ENCODE results near the gene SCD.

The SCD gene

GRCh38 chr10:100391163-100392002, 44.4 kb downstream of the SCD start:
- DNase-seq (ENCODE audit: low read depth in 2 of 3, low spot score in 2 of 3), result no peak

- no peak for DNase-seq (ENCODE audit: low read depth in 2 of 3, low spot score in 2 of 3)
These were observed 45.6 kb downstream of the SCD start for GRCh38 chr10:100392686-100393003.

- DNase-seq (ENCODE audit: low read depth in 2 of 3, low spot score in 2 of 3), result no peak
These were observed 48.6 kb downstream of the SCD start for GRCh38 chr10:100395626-100396025.

- no peak for DNase-seq (ENCODE audit: low read depth in 2 of 3, low spot score in 2 of 3)
These were observed 49.6 kb downstream of the SCD start for GRCh38 chr10:100396605-100397004.

- no peak for DNase-seq (ENCODE audit: low read depth in 2 of 3, low spot score in 2 of 3)
These were observed 54.7 kb downstream of the SCD start for GRCh38 chr10:100401631-100402328.

- DNase-seq (ENCODE audit: low read depth in 2 of 3, low spot score in 2 of 3), result no peak
These were observed 56.7 kb downstream of the SCD start for GRCh38 chr10:100403734-100404133.

- no peak for DNase-seq (ENCODE audit: low read depth in 2 of 3, low spot score in 2 of 3)
These were observed 66.1 kb downstream of the SCD start for GRCh38 chr10:100413173-100413572.

Data from activated CD8-positive, alpha-beta memory T cell treated with anti-CD3 and anti-CD28 coated beads for 48 hours (primary cell).